Renal cortical epithelial cell (primary cell): ENCODE results near the gene CXCL1. TPM values are rescaled to one million over a fixed set of nuclear protein-coding genes. Genes with fewer than 3 reads are reported as not detected.
"Not testable (repeated sequence)": the region's sequence is repeated elsewhere in the genome, so short reads cannot be mapped to it uniquely, and the experiment has no call there.

Experiments used
- DNase-seq: peaks from one replicate; pipeline ENCODE4 v3.0.0-alpha.2; 2011; ENCODE audit warnings: low read depth
- total RNA-seq: library from RNA; depleted of rRNA; stranded (reverse); fragments of >200 nt; gene quantifications from 2 replicates; pipeline ENCODE4 v1.2.3, GENCODE V29; 2014

The CXCL1 gene
- total RNA-seq, 1 donor from 2014 or later: 194 TPM

DNA sequence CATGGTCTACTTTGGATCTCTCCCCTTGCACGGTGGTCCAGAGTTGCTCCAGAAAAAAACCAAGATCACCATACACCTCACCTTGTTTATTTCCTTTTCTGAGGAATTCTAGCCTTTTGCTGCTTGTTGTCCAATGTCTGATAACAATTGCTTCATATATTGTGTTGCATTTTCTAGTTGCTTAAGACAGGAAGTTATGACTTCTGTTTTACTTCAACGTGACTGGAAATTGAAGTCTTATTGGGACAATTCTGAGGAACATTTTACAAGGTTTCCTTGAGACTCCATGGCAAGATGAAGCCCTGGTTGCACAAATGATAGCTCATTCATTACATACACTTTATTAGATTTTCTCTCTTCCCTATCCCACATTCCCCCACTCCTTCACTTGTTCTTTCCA, 5.2 kb downstream of the CXCL1 start:
- DNase-seq: no peak

DNA sequence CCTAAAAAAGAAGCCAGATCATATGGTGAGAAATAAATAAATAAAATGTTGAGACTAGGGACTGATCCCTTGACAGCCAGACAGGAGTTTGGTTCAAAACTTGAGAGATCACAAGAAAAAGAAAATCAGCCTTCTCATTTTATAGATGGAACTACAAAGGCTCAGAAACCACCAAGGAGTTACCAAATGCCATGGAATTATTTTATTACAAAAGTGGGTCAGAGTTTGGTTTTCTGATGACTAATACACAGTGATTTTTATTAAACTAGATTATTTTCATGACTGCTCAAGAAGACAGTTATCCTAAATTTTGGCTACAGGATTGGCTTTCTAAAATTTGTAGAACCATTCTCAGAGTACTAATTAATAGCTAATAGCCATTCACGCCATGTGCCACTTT, 6.2 kb downstream of the CXCL1 start:
- no peak for DNase-seq

DNA sequence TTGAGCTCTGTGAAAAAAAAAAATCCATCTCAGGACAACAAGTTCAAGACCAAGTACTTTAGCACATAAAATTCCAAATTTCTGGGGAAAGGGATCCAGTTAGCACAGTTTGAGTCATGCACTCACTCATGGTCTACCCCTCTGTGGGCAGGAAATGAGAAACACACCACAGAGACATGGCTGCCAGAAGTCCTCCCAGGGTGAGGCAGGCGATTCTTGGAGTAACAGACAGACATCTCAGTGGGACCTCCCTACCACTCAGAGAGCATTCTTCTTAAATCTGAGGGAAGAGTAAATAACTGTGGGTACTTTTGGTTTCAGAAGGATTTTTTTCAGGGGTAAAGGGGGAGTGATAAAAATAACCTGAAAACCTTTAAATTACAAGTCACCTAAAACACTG, 14.1 kb downstream of the CXCL1 start:
- DNase-seq: peak; percentile 65

DNA sequence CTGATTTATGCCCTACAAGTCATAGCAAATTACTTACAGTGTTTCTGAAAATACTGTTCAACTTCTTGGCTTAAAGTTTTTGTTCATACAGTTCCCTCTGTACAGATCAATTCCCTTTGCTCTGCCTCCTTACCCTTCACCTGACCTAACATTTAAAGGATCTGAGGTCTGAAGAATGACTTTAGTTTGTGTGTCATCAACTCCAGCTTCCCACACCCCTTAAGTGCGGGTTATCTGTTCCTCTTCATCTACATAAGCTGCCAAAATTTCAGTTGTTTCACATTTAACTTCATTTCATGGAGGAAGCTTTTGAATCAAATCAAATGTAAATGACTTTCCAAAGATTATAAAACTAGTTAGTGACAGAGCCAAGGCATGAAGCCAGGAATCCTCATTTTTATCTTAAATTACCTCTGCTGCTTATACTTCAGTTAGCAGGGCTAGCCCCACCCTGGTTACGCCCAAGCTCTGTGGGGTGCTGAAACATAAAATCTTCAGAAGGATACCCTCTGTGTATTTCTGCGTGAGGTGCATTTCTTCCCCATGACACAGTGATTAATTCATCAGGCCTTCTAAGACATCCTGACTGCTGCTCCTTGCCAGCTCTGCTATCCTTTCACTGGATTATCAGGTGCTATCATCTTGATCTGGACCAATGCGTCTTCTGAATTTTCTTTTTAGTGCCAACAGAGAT, 16.5 kb downstream of the CXCL1 start:
- no peak for DNase-seq

DNA sequence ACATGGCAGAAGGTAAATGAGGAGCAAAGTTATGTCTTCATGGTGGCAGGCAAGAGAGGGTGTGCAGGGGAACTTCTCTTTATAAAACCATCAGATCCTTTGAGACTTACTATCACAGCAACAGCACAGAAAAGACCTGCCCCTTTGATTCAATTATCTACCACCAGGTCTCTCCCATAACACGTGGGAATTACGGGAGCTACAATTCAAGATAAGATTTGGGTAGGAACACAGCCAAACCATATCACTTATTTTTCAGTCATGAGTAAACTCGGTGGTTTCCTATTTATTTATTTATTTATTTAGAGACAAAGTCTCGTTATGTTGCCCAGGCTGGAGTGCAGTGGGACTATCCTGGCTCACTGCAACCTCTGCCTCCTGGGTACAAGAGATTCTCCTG, 22.1 kb downstream of the CXCL1 start:
- DNase-seq: no peak

DNA sequence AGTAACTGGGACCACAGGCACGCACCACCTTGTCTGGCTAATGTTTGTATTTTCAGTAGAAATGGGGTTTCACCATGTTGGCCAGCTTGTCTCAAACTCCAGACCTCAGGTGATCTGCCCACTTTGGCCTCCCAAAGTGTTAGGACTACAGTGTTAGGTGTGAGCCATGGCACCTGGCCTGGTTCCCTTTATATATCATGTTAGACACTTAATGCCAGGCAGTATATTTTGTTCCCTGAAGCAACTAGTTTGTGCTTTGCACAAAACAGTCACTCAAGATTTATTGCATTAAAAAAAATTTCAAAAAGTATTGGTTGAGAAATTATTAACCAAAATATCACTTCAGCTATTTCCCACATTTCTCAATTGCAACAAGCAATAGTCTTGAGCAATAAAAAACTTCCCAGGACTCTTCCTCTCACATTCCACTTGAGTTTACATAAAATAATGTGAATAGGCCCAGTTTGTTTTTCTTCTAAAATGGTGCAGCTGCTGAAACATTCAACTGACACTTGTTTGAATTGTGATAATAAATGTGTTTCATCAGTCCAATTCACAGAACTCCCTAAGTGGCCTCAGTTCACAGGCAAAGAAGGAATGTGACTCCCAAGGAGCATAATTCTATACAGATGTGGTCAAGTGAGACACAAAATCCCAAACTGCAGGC, 22.7 kb downstream of the CXCL1 start:
- DNase-seq: peak; percentile 87

DNA sequence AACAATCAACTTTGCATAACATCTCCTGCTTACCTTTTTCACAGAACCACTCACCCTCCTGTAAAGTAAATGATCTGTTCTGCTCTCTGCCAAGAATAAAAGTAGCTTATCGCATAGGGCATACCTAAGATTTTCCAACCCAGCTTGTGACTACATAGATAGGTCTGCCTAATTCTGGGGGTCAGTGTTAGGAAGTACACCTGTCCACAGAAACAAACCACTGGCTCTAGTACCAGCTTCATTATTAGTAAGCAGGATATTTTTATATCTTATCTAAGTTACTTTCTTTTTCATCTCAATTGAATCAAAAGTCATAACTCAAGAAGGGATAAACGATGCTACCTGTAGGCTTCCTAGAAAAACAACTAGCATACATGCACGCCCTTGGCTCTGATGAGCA, 23.8 kb downstream of the CXCL1 start:
- peak; percentile 53 for DNase-seq

DNA sequence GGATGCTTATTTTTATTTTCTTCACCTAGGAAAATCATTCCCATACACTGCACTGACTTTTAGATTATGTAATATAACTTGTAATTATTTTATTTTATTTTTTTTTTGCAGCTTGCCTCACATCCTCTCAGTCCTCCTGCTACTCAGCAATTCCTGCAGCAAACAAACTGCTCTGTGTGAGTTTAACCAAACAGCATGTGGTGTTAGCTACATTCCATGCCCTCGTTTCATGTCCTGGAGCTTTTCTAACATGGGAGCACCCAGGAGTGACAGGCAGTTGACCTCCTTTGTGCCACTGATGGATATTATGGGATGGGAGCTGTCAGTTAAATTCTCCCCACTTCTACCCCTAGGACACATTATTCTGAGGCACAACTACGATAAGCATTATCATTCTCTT, 24.8 kb downstream of the CXCL1 start:
- peak; percentile 74 for DNase-seq

DNA sequence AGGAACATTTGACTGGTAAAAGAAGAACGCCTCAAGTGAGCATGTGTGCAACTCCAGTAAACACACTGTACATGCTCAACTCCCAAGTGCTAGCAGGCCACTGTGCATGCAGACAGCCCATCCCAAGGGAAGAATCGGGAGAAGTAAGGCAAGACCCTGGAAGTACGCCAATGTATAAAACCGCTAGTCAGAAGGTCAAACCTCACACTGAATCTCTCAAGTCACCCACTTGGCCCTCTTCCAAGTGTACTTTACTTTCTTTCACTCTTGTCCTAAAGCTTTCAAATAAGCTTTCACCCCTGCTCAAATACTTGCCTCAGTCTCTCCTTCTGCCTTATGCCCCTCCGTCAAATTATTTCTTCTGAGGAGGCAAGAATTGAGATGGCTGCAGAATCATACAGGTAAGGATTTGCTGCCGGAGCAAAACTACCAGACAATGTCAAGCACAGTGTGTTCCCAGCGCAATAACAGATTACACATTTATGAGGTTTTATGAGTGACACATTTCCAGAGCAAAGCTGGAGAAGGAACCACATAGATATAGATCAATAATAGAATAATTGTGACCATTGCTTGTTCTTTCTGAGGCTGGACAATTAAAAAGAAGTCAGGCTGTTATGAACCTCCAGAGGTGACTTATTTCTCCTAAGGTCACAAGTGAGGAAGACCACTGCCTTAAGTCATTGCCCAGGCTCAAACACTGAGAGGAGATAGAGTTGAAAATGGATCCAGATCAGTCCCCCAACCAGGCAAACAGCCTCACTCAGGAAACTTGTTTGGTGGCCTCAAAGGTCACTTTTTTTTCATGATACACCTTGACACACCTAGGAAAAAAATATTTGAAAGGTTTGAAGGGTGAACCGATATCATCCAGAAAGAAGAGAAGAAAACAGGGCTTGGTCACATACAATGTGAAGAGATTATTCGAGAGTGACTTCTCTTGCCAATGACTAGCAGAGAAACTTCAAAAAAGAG, 26.3 kb downstream of the CXCL1 start:
- DNase-seq: peak; percentile 73

DNA sequence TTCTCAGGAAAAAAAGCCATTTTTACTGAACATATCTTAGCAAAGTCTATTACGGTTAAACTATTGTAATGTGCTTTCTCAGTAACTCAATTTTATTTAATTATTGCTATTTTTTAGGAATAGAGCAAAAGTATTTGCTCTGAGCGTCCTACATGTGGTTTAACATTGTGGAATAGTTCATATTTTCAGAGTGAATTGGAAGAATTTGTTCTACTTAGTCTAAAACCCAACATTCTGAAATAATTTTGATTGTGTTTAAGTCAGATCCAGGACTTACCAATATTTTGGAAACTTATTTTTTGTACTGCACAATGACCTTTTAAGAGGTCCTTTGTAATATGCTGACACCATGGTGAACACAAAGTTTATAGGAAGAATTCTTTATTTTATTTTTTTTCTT, 27.2 kb downstream of the CXCL1 start:
- no peak for DNase-seq

DNA sequence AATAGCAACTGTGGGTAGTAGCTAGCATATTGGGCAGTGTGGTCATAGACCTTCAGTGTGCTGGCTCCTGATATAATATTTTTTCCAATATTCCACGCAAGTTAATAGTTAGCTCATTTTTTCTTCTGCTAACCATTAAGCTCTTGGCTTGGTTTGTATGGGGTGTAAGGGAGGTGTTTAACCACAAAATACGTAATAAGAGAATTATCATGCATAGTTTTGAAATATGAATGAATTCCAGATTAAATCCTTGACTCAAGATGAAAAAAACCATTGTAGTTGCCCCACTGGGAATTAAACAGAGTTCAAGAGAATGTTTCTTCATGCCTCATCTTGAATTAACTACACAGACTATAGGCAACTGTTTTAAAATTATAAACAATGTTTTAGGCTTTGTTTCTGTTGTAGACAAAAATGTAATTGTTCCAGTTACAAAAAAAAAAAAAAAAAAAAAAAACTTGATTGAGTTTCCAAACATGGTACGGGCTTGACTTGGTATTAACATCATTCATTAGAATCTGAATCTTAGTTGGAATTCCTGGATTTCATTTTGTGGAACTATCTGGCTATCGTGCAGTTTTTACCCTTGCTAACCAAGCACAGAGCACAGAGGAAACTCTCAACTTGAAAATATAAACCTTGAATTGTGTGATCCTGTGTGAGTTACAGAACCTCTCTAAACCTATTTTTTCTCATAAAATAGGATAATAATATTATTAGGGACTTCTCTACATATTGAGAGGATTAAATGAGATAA, 28.4 kb downstream of the CXCL1 start:
- DNase-seq: no peak

DNA sequence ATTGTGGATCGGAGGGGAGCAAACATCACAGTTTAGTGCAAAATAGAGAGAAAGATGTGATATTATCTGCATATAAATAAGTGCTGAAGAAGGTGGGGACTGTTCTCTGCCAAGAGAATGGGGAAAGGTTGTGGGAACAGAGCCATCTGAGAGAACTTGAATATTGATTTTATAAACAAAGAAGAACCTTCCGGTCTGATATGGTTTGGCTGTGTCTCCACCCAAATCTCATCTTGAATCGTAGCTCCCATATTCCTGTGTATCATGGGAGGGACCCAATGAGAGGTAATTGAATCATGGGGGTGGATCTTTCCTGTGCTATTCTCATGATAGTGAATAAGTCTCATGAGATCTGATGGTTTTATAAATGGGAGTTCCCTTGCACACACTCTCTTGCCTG, 30.1 kb downstream of the CXCL1 start:
- not testable (repeated sequence) for DNase-seq

DNA sequence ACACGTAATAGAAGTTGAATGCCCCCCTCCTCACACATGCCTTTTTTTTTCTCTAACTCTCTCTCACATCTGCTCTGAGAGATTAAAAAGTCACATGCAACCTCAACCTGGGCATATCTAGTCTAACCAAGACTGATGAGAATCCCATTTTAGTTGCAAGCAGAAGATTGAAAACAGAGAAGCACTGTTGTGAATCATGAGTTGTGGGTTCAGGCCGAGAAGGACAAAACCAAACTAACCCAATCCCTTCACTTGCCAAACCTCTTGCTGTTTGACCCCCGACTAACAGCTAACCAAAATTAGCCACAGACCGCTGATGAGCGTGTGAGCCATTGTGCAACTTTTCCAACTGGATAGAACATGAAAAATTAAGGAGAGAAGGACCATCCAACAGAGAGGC, 31.8 kb downstream of the CXCL1 start:
- peak; percentile 83 for DNase-seq

DNA sequence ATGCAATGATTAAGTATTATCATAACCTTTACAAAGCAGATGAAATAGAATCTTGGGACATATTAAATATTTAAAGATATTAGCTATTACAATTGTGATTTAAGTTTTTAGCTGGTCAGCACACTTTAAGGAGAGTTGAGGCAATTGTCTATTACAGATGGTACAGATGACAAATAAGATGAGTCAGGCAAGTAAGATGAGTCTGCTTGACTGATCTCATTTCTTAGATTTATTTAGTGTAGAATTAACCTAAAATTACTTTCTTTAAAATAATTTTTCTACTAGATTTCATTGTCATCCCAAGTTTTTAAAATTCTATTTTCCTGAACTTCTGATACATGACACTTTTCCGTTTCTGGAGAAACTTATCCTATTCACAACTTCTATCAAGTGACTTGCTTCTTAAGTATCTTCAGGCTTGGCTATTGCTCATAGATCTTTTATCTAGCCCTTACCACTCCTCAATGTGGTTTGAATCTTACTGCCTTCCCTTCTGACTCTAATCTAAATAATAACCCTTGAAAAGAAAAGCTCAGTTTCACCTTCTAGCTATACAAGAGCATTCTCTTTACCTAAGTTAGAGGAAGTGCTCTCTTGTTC, 32.9 kb downstream of the CXCL1 start:
- peak; percentile 49 for DNase-seq

DNA sequence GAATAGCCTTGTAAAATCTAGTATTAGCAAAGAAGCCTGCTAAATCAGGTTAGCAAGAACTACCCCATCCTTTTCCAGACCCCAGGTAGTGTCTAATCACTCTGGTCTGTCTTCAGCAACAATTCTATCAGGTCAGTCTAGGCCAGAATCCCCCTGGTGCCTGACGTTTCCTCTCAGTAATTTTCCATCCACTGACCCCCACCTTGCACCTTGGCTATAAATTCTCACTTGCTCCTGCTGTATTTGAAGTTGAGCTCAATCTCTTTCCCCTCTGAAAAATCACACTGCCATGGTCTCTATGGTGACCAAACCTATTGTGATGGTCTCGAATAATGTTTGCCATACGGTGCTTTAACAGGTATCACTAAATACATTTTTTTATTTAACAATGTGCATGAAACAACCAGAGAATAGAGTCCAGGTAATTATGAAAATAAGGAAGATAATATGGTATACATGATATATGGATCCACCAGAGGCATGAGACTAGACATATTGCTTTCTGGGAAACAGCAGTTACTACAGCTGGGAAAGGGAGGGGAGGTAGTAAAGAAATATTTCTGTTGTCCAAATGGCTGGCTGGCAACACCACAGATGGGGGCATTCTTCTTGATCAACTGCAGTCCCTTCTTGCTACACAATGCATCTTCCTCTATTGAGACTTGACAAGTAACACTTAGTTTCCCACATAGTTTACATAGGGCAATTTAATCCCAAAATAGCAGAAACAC, 33.8 kb downstream of the CXCL1 start:
- DNase-seq: no peak

DNA sequence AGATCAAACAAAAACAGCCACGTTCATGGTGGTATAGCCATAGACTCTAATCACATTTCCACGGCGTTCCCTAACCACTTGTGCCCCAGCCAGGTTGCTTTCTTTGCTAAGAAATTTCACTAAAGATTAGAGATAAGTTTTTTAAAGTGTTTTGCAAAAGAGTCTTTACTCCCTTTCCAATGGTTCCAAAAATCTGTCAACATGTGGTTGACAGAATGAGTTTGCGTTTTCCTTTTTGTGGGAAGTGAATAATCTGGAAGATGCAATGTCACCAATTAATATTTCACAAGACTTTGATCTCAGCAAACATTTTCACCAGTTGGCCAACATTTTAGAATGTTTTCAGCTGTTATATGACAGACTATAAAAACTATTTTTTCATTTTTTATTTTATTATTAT, 35.3 kb downstream of the CXCL1 start:
- DNase-seq: peak; percentile 47

DNA sequence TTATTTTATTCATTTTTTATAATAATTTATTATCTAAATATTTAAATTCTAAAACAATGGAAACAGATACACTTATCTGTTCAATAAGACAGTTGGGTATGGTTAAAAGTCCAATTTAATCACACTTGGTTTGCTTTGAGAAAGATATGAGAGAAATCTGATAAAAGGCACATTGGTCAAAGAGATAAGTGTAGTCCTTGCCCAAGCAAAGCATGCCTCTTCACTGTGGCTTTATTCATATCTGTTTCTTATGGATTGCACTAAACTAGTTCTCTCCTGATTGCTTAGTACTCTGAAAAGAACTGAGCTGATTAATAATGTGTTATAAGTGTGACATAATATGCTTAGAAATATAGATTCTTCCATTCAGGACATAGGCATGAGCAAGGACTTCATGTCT, 39.8 kb downstream of the CXCL1 start:
- no peak for DNase-seq

DNA sequence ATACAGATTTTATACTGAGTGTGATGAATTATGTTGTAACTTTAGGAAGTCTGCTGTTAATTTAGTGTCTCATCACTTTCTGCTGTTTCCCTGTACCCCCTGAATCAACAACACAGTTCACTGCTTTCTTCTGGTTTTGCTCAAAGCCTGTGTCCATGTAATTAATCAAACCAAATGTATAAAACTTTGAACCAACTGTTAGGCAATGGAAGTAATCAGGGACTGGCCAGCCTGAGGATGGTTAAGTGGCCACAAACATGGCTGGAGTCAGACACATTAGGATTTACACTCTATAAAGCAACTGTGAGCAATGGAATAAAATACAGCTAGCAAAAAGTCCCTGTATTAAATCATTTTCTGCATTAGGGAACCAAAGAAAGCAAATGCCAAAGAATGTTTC, 42.6 kb downstream of the CXCL1 start:
- peak; percentile 89 for DNase-seq

DNA sequence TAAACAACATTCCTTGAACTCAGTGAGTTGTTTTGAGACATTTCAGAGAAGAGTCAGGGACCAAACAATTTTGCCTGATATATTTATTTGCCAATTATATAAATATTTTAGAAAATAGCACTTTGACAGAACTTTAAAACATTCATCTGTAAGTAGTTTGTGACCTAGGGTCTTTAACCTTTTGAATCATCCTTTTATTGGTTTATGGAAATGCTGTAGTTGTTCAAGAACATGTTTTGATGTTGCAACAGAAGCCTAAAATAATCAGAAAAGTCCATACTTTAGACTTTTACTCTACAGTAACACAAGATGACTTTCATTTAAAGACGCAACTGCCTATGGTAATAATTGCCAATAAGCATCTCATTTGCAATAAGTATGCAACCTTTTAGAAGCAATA, 43.0 kb downstream of the CXCL1 start:
- no peak for DNase-seq

DNA sequence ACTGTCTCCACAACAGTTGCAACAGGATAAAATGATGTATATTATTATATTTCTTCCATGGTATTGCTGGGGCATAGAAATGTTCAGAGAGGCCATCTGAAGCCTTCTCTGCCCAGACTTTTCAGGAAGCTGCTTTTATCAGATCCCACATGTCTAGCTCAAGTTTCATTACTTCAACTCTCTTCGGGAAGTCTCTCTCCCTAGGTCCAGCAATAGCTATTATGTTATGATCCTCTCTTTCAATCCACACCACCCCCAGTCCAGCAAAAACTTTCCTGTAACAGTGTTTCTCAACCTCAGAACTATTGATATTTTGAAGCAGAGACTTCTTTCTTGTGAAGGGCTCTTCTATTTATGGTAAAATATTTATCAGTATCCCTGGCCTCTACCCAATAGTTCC, 44.9 kb downstream of the CXCL1 start:
- DNase-seq: no peak
